A172 (cell line): ENCODE data around the gene HYAL4. TPM values are rescaled to one million over a fixed set of nuclear protein-coding genes. Genes with fewer than 3 reads are reported as not detected.
A peak's percentile ranks its signal among the peaks of the same experiment; 100 is the strongest.
"Not testable (repeated sequence)": the region's sequence is repeated elsewhere in the genome, so short reads cannot be mapped to it uniquely, and the experiment has no call there.

Experiments
- DNase-seq: peaks from one replicate; pipeline ENCODE4 v3.0.0-alpha.2; 2015; ENCODE audit warnings: low spot score
- total RNA-seq: library from RNA; depleted of rRNA; stranded (reverse); fragments of >200 nt; shearing (Covaris generic); gene quantifications from 2 replicates; pipeline ENCODE4 v1.2.3, GENCODE V29; 2014; rRNA removed

HYAL4 gene, protein sequence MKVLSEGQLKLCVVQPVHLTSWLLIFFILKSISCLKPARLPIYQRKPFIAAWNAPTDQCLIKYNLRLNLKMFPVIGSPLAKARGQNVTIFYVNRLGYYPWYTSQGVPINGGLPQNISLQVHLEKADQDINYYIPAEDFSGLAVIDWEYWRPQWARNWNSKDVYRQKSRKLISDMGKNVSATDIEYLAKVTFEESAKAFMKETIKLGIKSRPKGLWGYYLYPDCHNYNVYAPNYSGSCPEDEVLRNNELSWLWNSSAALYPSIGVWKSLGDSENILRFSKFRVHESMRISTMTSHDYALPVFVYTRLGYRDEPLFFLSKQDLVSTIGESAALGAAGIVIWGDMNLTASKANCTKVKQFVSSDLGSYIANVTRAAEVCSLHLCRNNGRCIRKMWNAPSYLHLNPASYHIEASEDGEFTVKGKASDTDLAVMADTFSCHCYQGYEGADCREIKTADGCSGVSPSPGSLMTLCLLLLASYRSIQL
- total RNA-seq, result not detected in 2 replicates

DNA sequence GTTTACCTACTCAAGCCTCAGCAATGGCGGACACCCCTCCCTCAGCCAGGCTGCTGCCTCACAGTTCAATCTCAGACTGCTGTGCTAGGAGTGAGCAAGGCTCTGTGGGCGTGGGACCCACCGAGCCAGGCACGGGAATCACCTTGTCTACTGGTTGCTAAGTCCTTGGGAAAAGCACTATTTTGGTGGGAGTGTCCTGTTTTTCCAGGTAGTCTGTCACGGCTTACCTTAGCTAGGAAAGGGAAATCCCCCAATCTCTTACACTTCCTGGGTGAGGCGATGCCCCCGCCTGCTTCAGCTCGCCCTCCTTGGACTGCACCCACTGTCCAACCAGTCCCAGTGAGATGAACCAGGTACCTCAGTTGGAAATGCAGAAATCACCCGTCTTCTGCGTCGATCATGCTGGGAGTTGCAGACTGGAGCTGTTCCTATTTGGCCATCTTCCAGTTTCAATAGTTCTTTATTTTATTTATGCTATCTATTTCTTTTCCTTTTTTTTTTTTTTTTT, at the start of gene HYAL4:
TSS of gene HYAL4 (plus strand) at position 458 of the 508 bp plus-strand sequence. CDS start 23,105 bp downstream, outside the sequence.
- no peak for DNase-seq

DNA sequence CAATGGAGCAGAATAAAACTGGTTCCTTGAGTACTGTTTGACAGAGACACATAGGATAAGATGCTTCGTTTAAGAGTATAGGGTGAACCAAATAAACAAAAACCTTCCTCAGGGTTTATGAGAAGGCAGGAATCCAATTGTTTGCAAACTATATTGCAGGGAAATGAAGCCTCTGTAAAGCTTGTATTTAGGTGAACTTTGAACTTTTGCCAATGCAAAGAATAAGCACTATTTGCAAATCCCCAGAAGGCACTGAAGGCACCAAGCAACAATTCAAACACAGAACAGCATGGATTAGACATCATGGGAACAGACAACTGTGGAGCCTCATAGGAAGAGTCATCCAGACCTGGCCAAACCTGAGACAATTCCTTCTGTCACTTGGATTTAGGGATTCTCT, 49.1 kb upstream of the HYAL4 start:
- DNase-seq, result no peak

DNA sequence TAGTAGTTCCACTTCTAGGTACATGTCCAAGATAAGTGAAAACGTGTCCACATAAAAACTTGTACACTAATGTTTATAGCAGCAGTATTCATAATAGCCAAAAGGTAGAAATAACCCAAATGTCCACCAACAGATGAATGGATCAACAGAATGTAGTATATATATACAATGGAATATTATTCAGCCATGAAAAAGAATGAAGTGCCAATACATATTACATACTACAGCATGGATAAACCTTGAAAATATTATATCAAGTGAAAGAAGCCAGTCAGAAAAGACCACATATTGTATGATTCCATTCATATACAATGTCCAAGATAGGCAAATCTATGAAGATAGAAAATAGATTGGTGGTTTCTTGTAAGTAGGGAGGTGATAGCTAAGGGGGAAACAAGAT, 48.4 kb upstream of the HYAL4 start:
- DNase-seq, result no peak

DNA sequence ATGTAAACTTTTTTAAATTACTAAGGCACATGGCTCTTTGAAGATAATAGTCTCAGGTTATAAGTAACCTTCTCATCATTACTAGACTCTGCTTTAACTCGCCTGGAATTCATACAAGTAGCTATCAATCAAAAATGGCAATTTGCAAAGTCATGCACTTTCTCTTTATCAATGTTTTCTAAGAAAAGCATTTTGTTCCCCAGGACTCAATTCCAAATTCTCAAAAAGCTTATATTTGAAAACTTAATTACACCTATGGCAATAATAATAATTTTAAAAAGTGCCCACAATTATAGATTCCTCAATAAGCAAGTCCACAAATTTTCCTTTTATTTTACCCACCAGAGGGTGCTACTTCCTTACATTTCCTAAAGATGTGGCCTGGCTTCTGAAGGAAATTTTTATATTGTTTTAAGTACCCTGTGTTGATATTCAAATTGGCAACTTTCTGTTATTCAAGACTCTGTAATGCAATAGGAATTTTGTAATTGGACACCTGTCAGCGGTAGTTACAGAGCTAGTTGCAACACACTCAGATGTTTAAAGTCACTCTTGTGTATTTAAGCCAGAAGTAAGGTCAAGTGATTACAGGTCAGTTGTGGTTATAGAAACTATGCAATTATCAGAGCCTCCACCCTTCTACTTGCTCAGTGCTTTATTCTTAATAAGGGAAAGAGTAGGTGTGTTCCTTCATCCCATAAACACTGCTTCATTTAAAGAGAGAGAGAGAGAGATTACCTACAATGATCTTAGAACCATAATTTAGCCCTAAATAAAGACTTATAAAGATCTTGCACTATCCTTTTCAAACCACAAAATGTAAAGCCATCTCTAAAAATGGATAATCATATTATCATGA, 47.1 kb upstream of the HYAL4 start:
- peak; percentile 93 for DNase-seq

DNA sequence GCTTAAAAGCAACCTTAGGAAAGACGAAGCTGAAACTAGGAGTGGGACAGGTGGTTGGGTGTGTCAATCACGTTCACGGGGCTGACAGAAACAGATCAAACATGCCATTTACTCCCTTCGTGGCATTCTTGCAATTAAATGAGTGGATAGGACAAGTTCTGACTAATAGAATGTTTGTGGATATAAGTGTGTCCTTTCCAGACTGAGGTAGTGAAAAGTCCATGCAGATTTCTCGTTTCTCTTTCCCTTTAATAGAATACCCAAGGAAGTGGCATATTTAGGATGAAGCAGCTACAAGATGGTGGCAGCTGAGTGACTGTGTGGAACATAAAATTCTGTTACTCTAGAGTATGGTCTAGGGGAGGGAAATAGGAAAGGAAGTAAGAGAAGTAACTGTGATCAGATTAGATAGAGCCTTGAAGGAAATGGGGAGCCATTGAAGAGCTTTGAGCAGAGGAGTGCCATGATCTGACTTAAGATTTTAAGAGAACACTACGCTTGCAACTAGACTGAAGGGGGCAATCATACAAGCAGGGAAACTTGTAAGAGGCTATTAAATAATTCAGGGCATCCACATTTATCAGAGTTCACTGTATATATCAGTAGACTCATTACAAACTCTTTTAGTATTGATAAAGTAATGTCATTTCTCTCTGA, 46.3 kb upstream of the HYAL4 start:
- peak; percentile 17 for DNase-seq

DNA sequence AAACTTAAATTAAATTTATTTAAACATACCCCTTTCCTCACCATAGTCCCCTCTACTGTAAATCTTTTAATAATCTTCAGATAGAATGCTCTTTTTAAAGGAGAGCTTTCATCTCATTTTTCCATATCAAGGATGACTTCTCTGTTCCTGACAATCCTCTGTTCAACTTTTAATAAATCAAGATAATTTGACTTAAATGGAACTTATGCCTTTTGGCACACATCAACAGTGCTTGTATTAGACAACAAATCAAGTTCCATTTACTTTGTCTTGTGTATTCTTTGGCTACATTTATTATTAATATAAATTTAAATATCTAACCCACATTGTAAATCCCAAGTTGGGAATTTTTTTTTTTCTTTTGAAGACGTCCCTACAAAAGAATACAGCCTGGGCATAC, 42.7 kb upstream of the HYAL4 start:
- DNase-seq, result no peak

DNA sequence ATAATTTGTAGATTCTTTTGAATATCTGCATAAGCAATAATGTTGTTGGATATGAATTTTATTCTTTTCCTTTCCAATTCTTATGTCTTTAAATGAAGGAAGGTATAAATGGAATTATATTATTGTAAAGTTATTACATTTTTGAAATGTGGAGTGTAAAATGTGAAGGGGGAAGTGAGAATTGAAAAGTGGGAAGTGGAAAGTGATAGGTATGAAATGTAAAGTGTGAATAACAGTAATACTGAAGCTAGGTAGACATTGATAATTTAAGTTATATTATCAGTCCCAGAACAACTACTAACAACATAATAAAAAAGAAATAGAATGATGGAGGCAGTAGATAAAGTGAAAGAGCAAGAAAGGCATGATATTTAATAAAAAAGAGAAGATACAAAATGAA, 39.7 kb upstream of the HYAL4 start:
- DNase-seq, result no peak

DNA sequence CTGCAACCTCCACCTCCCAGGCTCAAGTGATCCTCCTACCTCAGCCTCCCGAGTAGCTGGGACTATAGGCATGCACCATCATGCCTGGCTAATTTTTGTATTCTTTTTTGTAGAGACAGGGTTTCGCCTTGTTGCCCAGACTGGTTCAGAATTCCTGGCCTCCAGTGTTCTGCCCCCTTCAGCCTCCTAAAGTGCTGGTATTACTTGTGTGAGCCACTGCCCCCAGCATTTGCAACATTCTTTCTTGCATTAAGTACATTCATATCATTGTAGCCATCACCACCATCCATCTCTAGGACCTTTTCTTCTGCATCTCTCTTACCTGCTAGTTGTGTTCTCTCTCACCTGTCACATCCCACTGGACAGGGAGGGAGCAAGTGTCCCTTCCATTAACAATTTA, 35.5 kb upstream of the HYAL4 start:
- no peak for DNase-seq

DNA sequence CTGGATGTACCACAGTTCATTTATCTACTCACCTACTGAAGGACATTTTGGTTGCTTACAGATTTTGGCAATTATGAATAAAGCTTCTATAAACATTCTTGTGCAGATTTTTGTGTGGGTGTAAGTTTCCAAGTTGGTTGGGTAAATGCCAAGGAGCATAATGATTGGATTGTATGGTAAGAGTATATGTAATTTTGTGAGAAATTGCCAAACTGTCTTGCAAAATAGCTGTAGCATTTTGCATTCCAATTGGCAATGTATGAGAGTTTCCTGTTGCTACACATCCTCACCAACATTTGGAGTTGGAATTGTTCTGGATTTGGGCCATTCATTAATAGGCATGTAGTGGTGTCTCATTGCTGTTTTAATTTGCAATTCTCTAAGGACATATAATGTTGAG, 33.9 kb upstream of the HYAL4 start:
- DNase-seq, result no peak

DNA sequence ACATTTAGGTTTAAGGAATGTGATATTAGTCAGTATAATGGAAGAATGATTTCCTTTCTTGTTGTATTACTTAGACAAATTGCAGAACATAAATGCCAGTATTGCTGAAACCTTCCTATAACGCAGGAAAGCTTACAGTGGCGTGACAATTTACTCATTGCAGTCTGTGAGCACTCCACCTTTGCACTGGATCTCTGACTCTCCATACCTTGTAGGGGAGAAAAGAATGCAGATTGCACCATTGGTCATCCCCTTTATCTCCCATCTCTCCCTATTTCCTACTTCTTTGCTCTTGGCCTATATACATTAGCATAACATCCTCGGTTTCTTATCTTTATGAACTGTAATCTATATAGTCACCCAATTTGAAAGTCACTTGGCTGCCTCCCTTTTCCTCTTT, 28.1 kb upstream of the HYAL4 start:
- no peak for DNase-seq

DNA sequence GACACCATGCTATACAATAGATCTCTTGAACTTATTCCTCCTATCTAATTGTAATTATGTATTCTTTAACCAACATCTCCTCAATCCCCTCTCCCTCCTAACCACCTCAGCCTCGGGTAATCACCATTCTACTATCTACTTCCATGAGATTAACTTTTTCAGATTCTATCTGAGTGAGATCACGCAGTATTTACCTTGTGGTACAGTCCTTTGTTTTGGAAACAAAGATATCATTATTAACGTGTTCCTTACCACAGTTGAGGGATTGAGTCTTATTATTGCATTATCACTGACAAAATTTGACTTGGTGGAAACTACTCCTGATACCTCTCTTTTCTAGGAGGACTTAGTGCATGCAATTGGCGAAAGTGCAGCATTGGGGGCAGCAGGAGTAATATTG, 26.0 kb upstream of the HYAL4 start:
- DNase-seq, result no peak

DNA sequence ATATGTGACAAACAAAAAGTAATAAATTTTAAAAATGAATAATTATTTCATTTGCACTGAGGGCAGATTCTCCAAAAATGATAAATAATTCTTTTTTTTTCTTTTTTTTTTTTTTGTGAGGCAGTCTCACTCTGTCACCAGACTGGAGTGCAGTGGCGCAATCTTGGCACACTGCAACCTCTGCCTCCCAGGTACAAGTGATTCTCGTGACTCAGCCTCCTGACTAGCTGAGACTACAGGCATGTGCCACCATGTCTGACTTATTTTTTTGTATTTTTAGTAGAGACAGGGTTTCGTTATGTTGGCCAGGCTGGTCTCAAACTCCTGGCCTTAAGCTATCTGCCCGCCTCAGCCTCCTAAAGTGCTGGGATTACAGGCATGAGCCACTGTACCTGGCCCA, 25.2 kb upstream of the HYAL4 start:
- DNase-seq, result not testable (repeated sequence)

DNA sequence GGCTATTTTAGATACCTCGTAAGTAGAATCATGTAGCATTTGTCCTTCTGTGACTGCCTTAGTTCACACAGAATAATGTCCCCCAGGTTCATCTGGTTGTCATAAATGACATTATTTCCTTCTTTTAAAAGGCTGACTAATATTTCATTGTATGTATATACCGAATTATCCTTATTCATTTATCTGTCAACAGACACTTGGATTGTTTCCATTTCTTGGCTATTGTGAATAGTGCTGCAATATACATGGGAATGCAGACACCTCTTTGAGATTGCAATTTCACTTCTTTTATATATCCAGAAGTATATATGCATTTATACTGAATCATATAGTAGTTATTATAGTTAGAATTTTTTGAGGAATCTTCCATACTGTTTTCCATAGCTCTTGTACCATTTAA, 24.1 kb upstream of the HYAL4 start:
- no peak for DNase-seq

DNA sequence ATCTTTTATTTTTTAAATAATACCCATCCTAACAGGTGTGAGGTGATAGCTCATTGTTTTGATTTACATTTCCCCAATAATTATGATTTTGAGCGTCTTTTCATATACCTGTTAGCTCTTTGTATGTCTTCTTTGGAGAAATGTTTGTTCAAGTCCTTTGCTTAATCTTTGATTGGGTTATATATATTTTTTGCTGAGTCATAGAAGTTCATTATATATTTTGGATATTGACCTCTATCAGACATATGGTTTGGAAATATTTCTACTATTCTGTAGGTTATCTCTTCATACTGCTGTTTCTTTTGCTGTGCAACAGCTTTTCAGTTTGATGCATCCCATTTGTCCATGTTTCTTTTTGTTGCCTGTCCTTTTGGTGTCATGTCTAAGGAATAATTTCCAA, 23.6 kb upstream of the HYAL4 start:
- DNase-seq, result no peak

DNA sequence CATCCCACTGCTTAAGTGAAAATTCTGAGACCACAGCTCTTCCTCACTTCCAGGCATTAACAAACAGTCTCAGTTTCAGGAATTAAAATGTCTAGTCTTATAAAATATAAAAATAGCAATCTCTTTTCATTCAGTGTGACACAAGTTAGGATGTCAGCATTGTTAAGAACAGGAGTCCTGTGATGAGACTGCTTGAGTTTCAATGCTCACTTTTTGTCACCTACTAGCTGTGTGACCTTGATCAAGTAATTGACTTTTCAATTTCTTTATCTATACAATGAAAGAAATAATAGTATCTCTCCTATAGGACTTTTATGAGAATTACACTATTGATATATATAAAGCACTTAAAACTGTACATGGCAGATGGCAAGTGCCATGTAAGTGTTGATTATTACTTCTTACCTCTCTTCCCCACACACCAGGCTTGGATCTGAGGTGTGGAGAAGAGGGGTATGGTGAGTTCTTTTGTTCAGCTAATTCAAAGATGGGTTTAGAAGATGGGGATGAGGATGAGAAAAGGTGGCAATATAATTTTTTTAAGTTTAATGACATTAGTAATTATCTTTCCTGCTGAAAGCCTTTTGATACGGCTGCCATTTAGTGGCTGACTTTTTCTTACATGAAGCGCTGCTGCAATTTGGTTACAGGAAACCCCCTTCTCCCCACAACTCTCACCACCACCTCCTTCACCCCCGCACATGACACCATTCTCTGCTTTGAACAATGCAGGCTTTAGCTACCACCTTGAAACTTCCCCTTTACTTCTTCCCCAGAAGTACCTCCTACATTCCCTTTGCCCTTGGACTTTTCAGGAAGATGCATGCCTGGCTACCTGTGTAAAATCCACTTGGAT, 20.8 kb upstream of the HYAL4 start:
- DNase-seq, result no peak

DNA sequence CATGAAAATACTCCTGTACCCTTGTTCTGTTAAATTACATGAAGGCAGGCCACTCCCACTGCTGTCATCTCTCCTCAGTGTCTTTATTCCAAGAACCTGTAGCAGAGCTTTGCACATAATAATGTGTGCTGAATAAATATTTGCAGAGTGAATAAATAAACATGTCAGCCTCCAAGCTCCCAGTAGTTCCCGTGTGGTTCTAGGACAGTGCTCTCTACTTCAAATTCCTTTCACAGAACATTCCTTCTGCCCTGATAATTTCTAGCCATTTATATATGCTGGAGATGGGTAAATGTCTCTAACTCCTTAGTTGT, 20.3 kb upstream of the HYAL4 start:
- no peak for DNase-seq

DNA sequence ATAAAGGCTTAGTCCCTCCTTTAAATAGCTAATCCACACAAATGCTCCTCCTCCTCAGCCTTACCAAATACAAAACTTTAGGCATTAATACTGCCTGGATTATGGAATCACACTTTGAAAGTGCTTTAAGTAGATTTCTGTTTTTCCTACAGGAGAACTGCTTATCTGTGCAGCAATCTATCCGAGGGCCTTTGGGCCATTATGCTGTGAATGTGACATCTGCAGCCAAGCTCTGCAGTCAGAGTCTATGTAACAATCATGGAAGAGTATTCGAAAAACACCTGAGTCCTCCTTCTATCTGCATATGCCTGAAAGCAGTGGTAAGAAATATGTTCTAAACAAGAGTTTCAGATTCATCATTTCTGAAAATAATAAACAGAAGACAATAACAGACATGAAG, 16.2 kb upstream of the HYAL4 start:
- DNase-seq, result no peak

DNA sequence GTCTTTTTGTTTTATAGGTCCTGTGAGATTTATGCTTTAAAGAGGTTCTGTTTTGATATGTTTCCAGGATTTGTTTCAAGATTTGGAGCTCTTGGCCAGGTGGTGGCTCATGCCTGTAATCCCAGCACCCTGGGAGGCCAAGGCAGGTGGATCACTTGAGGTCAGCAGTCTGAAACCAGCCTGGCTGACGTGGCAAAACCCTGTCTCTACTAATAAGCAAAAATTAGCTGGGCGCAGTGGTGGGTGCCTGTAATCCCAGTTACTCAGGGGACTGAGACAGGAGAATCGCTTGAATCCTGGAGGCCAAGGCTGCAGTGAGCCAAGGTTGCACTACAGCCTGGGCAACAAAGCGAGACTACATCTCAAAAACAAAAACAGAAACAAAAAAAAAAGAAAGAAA, 8.3 kb upstream of the HYAL4 start:
- DNase-seq, result no peak

DNA sequence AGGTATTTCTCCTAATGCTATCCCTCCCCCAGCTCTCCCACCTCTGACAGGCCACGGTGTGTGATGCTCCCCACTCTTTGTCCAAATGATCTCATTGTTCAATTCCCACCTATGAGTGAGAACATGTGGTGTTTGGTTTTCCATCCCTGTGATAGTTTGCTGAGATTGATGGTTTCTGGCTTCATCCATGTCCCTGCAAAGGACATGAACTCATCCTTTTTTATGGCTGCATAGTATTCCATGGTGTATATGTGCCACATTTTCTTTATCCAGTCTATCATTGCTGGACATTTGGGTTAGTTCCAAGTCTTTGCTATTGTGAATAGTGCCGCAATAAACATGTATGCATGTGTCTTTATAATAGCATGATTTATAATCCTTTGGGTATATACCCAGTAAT, 5.9 kb upstream of the HYAL4 start:
- DNase-seq, result not testable (repeated sequence)

DNA sequence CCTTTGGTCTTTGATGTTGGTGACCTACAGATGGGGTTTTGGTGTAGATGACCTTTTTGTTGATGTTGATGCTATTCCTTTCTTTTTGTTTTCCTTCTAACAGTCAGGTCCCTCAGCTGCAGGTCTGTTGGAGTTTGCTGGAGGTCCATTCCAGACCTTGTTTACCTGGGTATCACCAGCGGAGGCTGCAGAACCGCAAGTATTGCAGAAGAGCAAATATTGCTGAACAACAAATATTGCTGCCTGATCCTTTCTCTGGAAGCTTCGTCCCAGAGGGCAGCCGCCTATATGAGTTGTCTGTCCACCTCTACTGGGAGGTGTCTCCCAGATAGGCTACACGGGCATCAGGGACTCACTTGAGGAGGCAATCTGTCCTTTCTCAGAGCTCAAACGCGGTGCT, 827 bp upstream of the HYAL4 start:
- not testable (repeated sequence) for DNase-seq

DNA sequence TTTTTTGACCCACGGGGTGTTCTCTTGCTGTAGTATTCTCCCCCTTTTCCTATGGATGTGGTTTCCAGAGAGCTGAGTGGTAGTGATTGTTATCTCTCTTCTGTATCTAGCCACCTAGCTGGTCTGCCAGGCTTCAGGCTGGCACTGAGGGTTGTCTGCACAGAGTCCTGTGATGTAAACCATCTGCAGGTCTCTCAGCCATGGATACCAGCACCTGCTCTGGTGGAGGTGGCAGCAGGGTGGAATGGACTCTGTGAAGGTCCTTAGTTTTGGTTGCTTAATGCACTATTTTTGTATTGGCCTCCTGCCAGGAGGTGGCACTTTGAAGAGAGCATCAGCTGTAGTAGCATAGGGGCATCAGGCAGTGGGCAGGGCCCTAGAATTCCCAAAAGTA, 851 bp downstream of the HYAL4 start:
- DNase-seq, result no peak
